ENCODE measurements around the gene CDKN2B.

DNA sequence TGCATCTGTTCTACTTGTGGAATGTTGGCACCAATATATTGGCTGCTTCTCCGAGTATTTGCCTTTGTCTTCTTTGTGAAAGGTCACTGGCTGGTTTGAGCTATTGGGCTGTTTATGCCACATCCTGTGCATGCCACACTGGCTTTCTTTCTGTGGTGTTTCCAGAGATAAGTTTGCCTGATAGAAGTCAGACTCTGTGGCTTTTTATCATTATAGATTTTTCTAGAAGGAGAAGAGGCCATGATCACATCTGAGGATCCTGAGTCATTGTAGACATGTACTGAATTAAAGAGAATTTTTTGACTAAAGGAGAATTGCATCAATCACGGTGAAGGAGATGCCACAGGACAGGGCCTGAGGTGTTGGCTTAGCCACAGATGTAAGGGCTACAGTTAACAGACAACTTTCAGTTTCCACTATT, 26.5 kb upstream of the CDKN2B start:
- no peak for TF ChIP-seq POLR2A (IDR thresholded peaks at IDR 0.05; ENCODE audit: low read depth, low read length)
- TF ChIP-seq POLR2AphosphoS5 (IDR thresholded peaks at IDR 0.05; ENCODE audit: low read depth, low read length): no peak
